M059J (cell line): ENCODE results near the gene PTPRN2. TPM values are rescaled to one million over a fixed set of nuclear protein-coding genes. Genes with fewer than 3 reads are reported as not detected.

Source experiments
- DNase-seq: peaks from one replicate; pipeline ENCODE4 v3.0.0-alpha.2; 2012; ENCODE audit warnings: low read depth
- total RNA-seq: library from RNA; depleted of rRNA; stranded (reverse); fragments of >200 nt; shearing (Covaris generic); gene quantifications from 2 replicates; pipeline ENCODE4 v1.2.3, GENCODE V29; 2014

PTPRN2 gene
- total RNA-seq, 1 experiment from 2014 or later: 2.3 TPM

GRCh38 chr7:158117341-158118222, 470.0 kb downstream of the PTPRN2 start:
- no peak for DNase-seq

GRCh38 chr7:158116235-158116634, 471.4 kb downstream of the PTPRN2 start:
- no peak for DNase-seq

GRCh38 chr7:158114056-158114850, 473.4 kb downstream of the PTPRN2 start:
- DNase-seq: no peak

- no peak for DNase-seq
These were observed 474.1 kb downstream of the PTPRN2 start for GRCh38 chr7:158113321-158114025.

- DNase-seq: no peak
These were observed 474.9 kb downstream of the PTPRN2 start for GRCh38 chr7:158112571-158113320.

- no peak for DNase-seq
These were observed 475.6 kb downstream of the PTPRN2 start for GRCh38 chr7:158111906-158112570.

- no peak for DNase-seq
These were observed 476.4 kb downstream of the PTPRN2 start for GRCh38 chr7:158111049-158111751.

- no peak for DNase-seq
These were observed 477.0 kb downstream of the PTPRN2 start for GRCh38 chr7:158110661-158111048.

- no peak for DNase-seq
These were observed 477.5 kb downstream of the PTPRN2 start for GRCh38 chr7:158110034-158110590.

GRCh38 chr7:158109364-158110033, 478.1 kb downstream of the PTPRN2 start:
- DNase-seq: peak; percentile 3

- no peak for DNase-seq
These were observed 478.9 kb downstream of the PTPRN2 start for GRCh38 chr7:158108646-158109293.

GRCh38 chr7:158107806-158108205, 479.8 kb downstream of the PTPRN2 start:
- no peak for DNase-seq

GRCh38 chr7:158106272-158106671, 481.4 kb downstream of the PTPRN2 start:
- DNase-seq: no peak

- DNase-seq: no peak
These were observed 484.2 kb downstream of the PTPRN2 start for GRCh38 chr7:158103378-158103777.

GRCh38 chr7:158102897-158103296, 484.7 kb downstream of the PTPRN2 start:
- no peak for DNase-seq

- DNase-seq: no peak
These were observed 485.7 kb downstream of the PTPRN2 start for GRCh38 chr7:158101821-158102450.

- no peak for DNase-seq
These were observed 489.2 kb downstream of the PTPRN2 start for GRCh38 chr7:158098125-158099030.
